CD4-positive, alpha-beta T cell treated with Interleukin-21 for 1 hour (primary cell): ENCODE results near the gene GRK7.
A peak's percentile ranks its signal among the peaks of the same experiment; 100 is the strongest.
"Not testable (repeated sequence)": the region's sequence is repeated elsewhere in the genome, so short reads cannot be mapped to it uniquely, and the experiment has no call there.

Experiments
- DNase-seq: peaks from one replicate; pipeline ENCODE4 v3.0.0-alpha.2; 2020

The GRK7 gene

DNA sequence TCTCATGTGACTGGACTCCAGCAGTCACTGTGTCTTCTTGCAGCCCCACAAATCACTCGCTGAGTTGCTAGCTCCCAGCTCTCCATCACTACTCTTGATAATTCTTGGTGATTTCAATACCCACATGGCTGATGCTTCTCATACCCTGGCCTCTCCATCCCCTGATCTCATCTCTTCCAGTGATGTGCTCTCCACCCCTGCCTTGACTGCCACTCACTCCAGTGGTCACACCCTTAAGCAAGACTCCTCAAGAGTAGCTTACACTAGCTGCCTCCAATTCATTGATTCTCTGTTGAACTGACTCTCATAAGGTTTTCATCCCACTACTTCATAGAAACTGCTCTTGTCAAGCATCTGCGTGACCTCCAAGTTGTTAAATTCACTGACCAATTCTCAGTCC is 837 bp downstream of the GRK7 start:
- no peak for DNase-seq

- no peak for DNase-seq
These were observed 1.3 kb downstream of the GRK7 start for GRCh38 chr3:141764465-141764864.

DNA sequence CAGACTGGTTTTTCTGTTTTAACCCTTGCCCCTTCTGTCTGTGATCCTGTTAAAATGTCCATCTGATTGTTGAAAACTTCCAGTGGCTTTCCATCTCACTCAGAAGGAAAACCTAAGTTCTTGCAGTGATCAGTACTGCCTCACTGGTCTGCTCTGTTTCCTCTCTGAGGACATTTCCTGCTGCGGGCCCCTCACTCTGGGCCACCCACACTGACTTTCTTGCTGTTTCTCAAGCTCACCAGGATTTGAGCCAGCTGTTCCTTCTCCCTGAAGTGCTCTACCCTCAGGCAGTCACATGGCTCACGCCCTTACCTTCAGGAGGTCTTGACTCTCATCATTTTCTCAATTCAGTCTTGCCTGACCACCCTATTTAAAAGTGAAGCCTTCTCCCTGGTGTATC is 1.8 kb downstream of the GRK7 start:
- DNase-seq = no peak

GRCh38 chr3:141767066-141767465 is 3.9 kb downstream of the GRK7 start:
- no peak for DNase-seq

GRCh38 chr3:141769221-141769894 is 6.2 kb downstream of the GRK7 start:
- no peak for DNase-seq

- no peak for DNase-seq
These were observed 10.5 kb downstream of the GRK7 start for GRCh38 chr3:141773676-141774075.

GRCh38 chr3:141776376-141776775 is 13.2 kb downstream of the GRK7 start:
- DNase-seq = no peak

GRCh38 chr3:141776885-141777284 is 13.7 kb downstream of the GRK7 start:
- DNase-seq = no peak

DNA sequence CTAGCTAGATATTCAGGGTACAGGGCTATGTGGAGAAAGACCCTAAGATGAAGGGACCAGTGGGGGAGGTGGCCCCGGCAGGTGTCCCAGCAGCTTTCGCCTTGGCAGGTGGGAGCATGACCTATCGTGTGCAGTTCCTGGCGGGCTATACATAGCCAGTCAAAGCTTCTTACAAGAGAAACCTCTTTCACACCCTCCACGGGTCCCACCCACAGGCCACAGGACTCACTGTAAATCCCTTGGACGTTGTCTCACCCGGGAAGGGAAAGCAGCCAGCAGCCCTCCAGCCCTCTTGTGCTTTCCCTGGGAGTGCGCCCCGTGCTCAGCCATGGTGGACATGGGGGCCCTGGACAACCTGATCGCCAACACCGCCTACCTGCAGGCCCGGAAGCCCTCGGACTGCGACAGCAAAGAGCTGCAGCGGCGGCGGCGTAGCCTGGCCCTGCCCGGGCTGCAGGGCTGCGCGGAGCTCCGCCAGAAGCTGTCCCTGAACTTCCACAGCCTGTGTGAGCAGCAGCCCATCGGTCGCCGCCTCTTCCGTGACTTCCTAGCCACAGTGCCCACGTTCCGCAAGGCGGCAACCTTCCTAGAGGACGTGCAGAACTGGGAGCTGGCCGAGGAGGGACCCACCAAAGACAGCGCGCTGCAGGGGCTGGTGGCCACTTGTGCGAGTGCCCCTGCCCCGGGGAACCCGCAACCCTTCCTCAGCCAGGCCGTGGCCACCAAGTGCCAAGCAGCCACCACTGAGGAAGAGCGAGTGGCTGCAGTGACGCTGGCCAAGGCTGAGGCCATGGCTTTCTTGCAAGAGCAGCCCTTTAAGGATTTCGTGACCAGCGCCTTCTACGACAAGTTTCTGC is 15.0 kb downstream of the GRK7 start:
- DNase-seq = no peak

DNA sequence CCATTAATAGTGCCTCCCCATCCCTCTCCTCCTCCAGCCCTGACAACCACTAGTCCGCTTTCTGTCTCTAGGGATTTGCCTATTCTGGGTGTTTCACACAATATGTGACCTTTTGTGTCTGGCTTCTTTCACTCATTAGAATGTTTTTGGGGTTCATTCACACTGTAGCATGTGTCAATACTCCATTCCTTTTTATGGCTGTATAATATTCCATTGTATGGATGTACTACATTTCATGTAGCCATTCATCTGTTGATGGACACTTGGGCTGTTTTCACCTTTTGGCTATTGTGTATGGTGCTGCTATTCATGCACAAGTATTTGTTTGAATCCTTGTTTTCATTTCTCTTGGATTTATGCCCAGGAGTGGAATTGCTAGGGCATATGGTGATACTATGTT is 16.5 kb downstream of the GRK7 start:
- DNase-seq = no peak

- DNase-seq = no peak
These were observed 19.3 kb downstream of the GRK7 start for GRCh38 chr3:141782386-141782932.

DNA sequence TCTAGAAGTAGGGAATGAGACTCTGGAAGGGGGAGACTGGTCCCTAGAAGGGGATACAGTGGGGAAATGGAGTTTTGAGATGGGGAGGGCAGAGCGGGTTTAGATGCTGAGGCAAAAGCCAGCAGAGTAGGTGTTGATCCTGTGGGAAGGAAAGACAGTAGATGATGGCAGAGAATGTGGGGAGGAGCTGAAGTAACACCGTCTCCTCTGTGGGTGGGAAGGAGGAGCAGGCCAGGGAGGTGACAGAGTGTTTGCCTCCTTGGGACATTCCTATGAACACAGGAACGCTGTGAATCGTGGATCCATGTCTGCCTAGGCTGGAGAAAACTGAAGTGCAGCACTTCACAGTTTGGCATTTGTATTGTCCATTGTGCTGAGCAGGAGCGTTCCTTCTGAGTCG is 20.4 kb downstream of the GRK7 start:
- no peak for DNase-seq

GRCh38 chr3:141784096-141784495 is 20.9 kb downstream of the GRK7 start:
- DNase-seq = no peak

GRCh38 chr3:141784531-141784930 is 21.3 kb downstream of the GRK7 start:
- no peak for DNase-seq

DNA sequence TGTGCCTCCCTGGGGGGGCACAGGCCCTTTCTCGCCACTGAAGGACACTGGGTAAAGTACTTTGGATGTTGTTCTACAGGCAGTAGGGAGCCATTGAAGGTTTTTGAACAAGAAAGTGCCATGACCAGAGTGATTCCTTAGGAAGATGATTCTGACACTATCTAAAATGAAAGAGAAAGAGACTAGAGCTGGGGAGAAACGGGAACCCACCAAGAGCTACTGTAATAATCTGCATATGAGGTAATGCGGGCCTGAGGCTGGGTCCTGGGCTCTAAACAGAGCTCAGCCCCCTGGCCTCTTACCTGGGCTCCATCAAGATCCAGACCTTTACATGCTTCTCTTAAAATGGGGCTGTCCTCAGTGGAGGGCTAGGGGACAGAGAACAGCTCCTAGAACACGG is 24.9 kb downstream of the GRK7 start:
- no peak for DNase-seq

- DNase-seq = not testable (repeated sequence)
These were observed 25.5 kb downstream of the GRK7 start for GRCh38 chr3:141788750-141789149.

- no peak for DNase-seq
These were observed 26.1 kb downstream of the GRK7 start for GRCh38 chr3:141789281-141789680.

GRCh38 chr3:141790171-141790570 is 27.0 kb downstream of the GRK7 start:
- no peak for DNase-seq

GRCh38 chr3:141792495-141792894 is 29.3 kb downstream of the GRK7 start:
- DNase-seq = no peak

DNA sequence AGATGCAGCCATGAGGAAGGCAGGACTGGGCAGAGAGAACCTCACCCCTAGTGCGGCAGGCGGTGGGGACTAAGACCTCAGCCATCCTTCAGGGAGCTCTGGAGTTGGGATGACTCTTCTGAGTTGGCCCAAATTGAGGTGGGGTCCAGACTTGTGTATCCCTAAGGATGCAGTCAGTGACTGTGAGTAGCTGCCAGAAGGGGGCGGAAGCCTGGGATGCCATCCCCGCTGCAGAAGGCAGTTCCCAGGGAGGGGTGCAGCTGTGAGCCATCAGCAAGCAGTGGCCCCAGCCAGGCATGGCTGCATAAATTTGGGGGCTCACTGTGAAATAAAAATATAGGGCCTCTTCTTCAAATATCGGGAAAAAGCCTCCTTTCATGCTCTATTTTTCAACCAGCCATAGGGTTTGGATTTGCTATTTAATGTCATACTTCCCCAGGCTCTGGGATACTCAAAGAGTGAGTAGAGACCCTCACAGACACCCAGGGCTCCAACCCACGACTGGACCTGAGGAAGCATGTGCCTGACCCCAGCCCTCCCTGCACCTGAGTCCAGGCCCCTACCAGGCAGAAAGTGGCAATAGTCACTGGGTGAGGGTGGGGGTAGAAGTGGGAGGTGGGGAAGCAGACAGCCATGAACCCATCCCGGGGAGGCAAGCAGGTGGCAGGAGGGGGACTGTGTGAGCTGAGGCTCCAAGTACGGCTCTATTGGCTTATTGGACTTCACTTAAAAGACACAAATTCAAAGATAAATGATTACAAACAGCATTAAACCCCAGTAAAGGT is 30.5 kb downstream of the GRK7 start:
- DNase-seq = no peak

DNA sequence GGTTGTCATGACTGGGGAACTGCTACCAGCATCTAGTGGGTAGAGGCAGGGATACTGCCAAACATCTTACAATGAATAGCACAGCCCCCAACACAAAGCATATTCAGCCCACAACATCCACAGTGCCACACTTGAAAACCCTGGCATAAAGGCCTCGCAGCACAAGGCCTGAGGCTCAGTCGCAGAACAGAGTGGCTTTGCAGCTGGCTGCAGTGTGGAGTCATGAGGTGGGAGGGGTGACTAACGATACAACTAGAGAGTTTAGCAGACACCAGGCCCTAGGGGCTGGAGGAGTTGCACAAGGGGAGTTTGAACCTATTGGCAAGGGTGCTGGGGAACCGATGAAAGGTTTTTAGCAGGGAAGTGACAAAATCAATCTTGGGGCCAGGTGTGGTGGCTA is 32.1 kb downstream of the GRK7 start:
- no peak for DNase-seq

DNA sequence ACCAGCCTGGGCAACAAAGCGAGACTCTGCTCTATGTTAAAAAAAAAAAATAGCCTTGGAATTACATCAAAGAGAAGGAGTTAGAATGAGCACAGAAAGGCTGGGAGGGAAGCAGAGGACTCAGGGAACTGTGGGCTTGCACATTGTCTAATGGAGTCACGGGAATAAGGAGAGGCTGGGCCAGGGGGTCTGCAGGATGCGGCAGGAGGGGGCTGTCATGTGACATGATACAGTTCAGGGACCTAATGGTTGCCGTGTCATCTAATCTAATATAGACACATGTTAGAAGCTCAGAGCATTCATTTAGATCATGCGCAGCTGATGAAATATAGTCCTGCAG is 32.5 kb downstream of the GRK7 start:
- no peak for DNase-seq

DNA sequence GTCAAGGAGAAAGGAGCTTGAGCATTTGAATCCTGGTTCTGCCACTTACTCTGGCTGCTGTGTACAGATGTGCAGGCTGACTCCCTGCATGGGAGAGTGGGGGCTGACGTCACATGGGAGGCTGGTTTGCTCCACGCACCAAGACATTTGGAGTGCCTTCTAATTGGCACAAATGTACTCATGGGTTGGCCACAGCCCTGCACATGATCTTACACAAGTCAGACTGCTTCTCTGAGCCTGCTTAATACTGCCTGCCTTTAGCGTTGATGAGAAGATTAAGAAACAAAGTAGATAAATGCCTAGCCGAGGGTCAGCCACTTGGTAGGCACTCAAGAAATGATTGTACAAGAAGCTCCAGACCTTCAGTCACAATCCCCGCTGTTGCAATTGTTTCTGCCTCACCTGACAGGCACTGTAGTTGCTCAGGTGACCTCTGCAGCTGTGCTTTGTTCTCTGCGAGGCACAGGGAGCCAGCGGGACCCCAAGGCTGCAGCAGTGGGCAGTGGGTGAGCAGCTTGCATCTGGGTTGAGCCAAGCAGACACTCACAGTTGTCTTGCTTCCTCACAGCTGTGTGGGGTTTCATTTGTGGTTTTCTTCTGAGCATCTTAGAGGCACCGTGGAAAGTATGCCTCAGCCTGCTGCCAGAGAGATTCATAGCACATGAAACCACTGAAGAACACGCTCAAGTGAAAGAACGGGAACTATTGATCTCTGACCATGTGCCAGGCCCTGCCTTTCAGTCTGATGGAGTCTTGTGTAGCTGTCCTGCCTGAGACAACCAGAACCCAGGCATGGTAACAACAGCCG is 33.1 kb downstream of the GRK7 start:
- peak; percentile 69 for DNase-seq
